ENCODE results near the gene CTAG1B.
"Not testable (repeated sequence)": the region's sequence is repeated elsewhere in the genome, so short reads cannot be mapped to it uniquely, and the experiment has no call there.

Gene CTAG1B

DNA sequence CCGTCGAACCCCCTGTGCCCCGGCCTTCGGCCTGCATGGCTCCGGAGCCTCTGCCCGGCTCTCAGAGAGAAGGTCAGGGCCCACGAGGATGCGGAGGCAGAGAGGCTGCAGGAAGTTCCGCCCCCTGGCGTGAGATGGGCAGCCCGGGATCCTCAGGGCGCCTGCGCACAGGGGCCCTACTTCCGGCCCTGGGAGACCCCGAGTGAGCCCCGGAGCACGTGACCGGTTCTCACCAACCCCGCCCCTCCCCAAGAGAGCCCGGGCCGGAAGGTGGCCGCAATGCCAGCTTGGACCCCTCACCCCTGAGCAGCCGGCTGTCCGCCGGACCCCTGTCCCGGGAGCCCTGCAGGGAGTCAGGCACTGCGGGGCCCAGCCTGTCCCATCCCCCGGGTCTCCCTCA lies at the start of gene CTAG1B:
TSS of gene CTAG1B (minus strand) at position 101 of the 400 bp plus-strand sequence. CDS start at position 37, 64 bp downstream.
- in situ Hi-C loops (cut with HindIII; ENCODE audit: low sequenced_read_pairs), result not testable (repeated sequence)

GRCh38 chrX:154661899-154662298 lies 42.8 kb upstream of the CTAG1B start:
- in situ Hi-C loops (cut with HindIII; ENCODE audit: low sequenced_read_pairs), result no loop called here

- in situ Hi-C loops (cut with HindIII; ENCODE audit: low sequenced_read_pairs), result no loop called here
These were observed 42.1 kb upstream of the CTAG1B start for GRCh38 chrX:154661170-154661569.

DNA sequence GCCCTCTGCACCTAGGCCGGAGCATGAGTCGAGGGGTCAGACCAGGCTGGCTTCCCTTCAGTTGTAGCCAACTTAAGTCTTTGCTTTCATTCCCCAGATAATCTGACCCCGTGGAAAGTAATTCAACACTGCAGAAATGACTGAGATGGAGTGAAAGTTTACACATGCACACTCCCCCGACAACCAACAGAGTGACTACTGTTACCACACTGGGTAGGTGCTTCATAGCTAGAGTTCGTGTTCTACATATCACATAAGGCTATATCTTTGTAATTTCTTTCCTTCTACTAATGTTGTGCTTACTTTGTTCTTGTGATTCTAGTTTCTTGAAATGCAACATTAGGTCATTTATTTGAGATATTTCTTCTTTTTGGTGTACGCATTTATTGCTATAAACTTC lies 41.5 kb upstream of the CTAG1B start:
- in situ Hi-C loops (cut with HindIII; ENCODE audit: low sequenced_read_pairs), result no loop called here

GRCh38 chrX:154658957-154659356 lies 39.9 kb upstream of the CTAG1B start:
- in situ Hi-C loops (cut with HindIII; ENCODE audit: low sequenced_read_pairs), result no loop called here

GRCh38 chrX:154658187-154658586 lies 39.1 kb upstream of the CTAG1B start:
- in situ Hi-C loops (cut with HindIII; ENCODE audit: low sequenced_read_pairs), result no loop called here

DNA sequence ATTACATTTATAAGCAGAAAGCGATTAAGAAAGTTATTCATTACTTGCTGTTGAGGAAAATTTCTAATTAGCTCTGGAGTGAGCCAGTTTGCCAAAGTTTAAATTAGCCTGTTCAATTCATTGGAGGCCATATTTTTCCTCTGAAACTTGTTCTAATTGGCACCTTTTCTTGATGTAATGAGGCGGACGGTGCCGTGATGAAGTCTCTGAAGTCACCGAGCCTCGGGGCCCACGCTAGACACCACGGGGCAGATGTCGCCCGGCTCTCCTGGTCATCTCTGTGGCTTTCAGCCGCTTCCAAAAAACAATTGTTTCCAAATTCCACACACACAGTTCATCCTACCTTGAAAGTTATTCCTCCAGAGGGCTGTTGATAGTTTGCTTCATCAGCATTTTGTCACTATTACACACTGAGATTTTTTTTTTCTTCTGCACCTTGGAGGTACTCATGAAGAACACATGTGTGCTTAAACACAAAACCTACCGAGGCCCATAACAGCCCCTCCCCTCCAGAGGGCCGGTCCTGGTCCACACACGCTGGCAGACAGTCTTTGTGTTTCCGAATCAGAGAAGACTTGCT lies 38.2 kb upstream of the CTAG1B start:
- in situ Hi-C loops (cut with HindIII; ENCODE audit: low sequenced_read_pairs), result no loop called here

DNA sequence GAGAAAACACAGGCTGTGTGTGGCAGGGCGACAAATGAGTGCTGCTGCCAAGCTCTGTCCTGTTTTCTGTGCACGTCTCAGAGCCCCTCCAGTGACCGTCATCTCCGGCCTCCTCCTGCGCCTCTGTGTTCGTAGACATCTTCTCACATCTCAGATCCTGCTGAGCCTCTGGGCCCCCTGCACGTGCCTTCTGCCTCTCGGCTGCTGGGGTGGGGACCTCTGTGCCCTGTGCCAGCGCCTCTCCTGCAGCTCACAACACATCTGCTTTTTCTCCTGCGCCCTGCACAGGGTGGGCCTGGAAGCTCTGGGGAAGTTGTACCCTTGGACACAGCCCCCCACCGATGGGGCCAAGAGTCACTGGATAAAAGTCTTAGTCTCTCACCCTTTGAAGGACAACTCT lies 36.7 kb upstream of the CTAG1B start:
- in situ Hi-C loops (cut with HindIII; ENCODE audit: low sequenced_read_pairs), result no loop called here

DNA sequence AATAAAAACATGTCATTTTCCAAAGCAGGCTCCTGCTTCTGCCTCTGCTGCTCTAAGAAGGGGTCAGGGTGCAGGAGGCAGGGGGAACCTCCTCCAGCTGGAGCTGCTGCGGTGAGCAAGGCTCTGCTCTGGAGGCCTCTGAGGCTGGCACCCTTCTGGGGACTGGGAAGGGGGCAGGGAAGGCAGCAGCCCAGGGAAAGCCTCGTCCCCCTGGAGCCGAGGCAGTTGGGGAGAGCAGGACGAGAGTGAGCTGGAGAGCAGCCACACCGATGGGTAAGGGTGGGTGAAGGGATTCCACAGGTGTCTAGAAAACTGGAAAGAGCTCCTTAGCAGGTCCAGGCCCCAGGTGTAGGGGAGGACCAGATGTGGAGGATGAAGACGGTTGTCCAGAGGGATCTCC lies 36.3 kb upstream of the CTAG1B start:
- in situ Hi-C loops (cut with HindIII; ENCODE audit: low sequenced_read_pairs), result no loop called here

- in situ Hi-C loops (cut with HindIII; ENCODE audit: low sequenced_read_pairs), result no loop called here
These were observed 35.8 kb upstream of the CTAG1B start for GRCh38 chrX:154654925-154655324.

- in situ Hi-C loops (cut with HindIII; ENCODE audit: low sequenced_read_pairs), result no loop called here
These were observed 35.3 kb upstream of the CTAG1B start for GRCh38 chrX:154654372-154654771.

DNA sequence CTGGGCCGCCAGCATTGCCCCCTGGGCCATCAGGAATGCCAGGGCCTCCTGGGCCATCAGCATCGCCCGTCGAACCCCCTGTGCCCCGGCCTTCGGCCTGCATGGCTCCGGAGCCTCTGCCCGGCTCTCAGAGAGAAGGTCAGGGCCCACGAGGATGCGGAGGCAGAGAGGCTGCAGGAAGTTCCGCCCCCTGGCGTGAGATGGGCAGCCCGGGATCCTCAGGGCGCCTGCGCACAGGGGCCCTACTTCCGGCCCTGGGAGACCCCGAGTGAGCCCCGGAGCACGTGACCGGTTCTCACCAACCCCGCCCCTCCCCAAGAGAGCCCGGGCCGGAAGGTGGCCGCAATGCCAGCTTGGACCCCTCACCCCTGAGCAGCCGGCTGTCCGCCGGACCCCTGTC lies 34.3 kb upstream of the CTAG1B start, which contains the start of gene CTAG2:
TSS of gene CTAG2 (minus strand) at position 167 of the 400 bp plus-strand sequence. CDS start at position 103, 64 bp downstream.
- in situ Hi-C loops (cut with HindIII; ENCODE audit: low sequenced_read_pairs), result not testable (repeated sequence)

DNA sequence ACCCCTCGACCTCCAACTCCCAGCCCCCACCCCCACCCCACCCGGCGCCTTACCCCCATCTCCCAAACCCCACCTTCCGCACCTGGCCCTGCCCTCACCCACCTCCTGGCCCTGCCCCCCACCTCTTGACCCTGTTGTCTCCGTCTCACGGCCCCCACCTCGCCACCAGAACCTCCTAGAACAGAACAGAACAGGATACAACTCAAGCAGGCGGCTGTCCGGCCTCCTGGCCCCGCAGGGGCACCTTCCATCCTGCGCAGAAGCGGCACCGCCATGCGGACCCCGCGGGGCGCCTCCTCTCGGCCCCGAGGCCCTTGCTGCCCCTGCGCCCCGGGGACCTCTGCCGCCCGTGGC lies 33.9 kb upstream of the CTAG1B start:
- in situ Hi-C loops (cut with HindIII; ENCODE audit: low sequenced_read_pairs), result no loop called here

- in situ Hi-C loops (cut with HindIII; ENCODE audit: low sequenced_read_pairs), result no loop called here
These were observed 33.4 kb upstream of the CTAG1B start for GRCh38 chrX:154652311-154653047.

DNA sequence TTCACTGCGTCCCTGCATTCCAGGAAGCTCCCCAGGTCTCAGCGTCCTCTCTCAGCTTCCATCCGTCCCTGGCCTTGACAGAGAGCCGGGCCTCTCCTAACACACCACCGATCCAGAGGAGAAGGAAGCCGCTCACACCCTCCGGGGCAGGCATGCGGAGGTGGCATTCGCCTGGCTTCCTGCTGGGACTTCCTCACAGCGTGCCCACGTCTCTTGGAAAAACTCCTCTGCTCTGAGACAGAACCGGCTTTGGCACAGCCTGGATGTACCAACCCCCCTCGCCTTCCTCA lies 31.1 kb upstream of the CTAG1B start:
- in situ Hi-C loops (cut with HindIII; ENCODE audit: low sequenced_read_pairs), result no loop called here

DNA sequence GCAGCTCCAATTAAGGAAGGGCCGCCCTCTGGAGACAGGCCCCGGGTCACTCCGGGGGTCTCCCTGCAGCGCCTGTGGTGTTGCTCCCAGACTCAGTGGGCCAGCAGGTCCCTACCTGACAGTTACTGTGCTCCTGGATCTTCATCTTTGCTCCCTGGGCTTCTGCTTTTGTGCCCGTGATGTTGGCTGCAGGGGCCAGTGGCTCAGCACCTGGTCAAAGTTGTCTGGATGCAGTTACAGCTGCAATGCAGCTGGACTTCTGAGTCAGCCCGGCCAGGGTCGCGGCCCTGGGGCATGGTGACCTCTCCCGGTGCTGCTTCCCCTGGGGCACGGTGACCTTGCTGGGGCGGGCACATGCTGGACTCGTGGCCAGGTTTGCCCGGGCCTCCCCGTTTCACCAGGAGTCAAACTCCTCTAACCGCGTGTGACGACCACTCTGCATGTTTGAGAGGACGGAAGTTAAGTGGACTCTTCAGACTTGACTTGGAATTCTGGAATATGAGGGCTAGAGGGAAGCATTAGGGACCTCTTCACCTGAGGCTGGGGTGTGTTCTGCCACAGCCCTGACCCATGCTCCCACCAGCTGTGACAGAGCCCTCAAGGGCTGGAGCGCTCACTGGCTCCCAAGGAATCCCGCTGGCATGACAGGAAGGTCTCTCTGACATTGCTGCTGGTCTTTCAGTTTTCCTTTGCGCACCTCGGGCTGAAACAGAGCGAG lies 30.6 kb upstream of the CTAG1B start:
- in situ Hi-C loops (cut with HindIII; ENCODE audit: low sequenced_read_pairs), result no loop called here

GRCh38 chrX:154648931-154649330 lies 29.8 kb upstream of the CTAG1B start:
- in situ Hi-C loops (cut with HindIII; ENCODE audit: low sequenced_read_pairs), result no loop called here

GRCh38 chrX:154645745-154646378 lies 26.8 kb upstream of the CTAG1B start:
- in situ Hi-C loops (cut with HindIII; ENCODE audit: low sequenced_read_pairs), result not testable (repeated sequence)

- in situ Hi-C loops (cut with HindIII; ENCODE audit: low sequenced_read_pairs), result not testable (repeated sequence)
These were observed 24.6 kb upstream of the CTAG1B start for GRCh38 chrX:154643708-154644107.

- in situ Hi-C loops (cut with HindIII; ENCODE audit: low sequenced_read_pairs), result not testable (repeated sequence)
These were observed 22.7 kb upstream of the CTAG1B start for GRCh38 chrX:154641740-154642139.

GRCh38 chrX:154633661-154634060 lies 14.6 kb upstream of the CTAG1B start:
- in situ Hi-C loops (cut with HindIII; ENCODE audit: low sequenced_read_pairs), result not testable (repeated sequence)

GRCh38 chrX:154630949-154631348 lies 11.9 kb upstream of the CTAG1B start:
- in situ Hi-C loops (cut with HindIII; ENCODE audit: low sequenced_read_pairs), result not testable (repeated sequence)
